Calu3 (cell line): ENCODE measurements around the gene ITPK1. TPM values are rescaled to one million over a fixed set of nuclear protein-coding genes. Genes with fewer than 3 reads are reported as not detected.

Experiments used
- BruUV-seq: library from RNA; stranded (reverse); fragments of 400-500 nt; replicated peaks from 2 replicates; lab custom pipeline; 2021; lab: Mats Ljungman, UMichigan
- CTCF ChIA-PET: fragments of 300-600 bp; sonication (Branson Sonifier 250); formaldehyde crosslinking; loops from one replicate; lab custom pipeline; 2022; ENCODE audit warnings: antibody characterized with exemption; lab: Charles Lee
- DNase-seq: peaks from one replicate; pipeline ENCODE4 v3.0.0; 2022
- H3K27ac Mint-ChIP-seq: one replicate; pipeline ENCODE4 v1.8.0; 2022; ENCODE audit warnings: mixed read lengths; ENCODE audit not compliant: unreplicated experiment
- H3K27me3 Mint-ChIP-seq: one replicate; pipeline ENCODE4 v1.8.0; 2022; ENCODE audit warnings: mixed read lengths; ENCODE audit not compliant: unreplicated experiment
- H3K36me3 Mint-ChIP-seq: one replicate; pipeline ENCODE4 v1.8.0; 2022; ENCODE audit warnings: mild to moderate bottlenecking, moderate library complexity, mixed read lengths; ENCODE audit not compliant: insufficient read depth, unreplicated experiment
- H3K4me1 Mint-ChIP-seq: one replicate; pipeline ENCODE4 v1.8.0; 2022; ENCODE audit warnings: mild to moderate bottlenecking, low read depth, mixed read lengths; ENCODE audit not compliant: unreplicated experiment
- H3K4me3 Mint-ChIP-seq: one replicate; pipeline ENCODE4 v1.8.0; 2022; ENCODE audit warnings: mild to moderate bottlenecking, low read depth, moderate library complexity, mixed read lengths; ENCODE audit not compliant: unreplicated experiment
- H3K9me3 Mint-ChIP-seq: one replicate; pipeline ENCODE4 v1.8.0; 2022; ENCODE audit warnings: low read depth, mixed read lengths; ENCODE audit not compliant: unreplicated experiment
- intact Hi-C: fragments of 100-400 bp; cut with micrococcal nuclease; formaldehyde crosslinking; loops from one replicate; pipeline ENCODE4 v1.10.0; 2022; ENCODE audit not compliant: unreplicated experiment
- total RNA-seq: library from RNA; stranded (reverse); gene quantifications from 2 replicates; pipeline ENCODE4 v1.2.3, GENCODE V29; 2022
- TF ChIP-seq, protein P1 (sequence below): fragments of 200-600 bp; IDR thresholded peaks from one replicate; pipeline ENCODE4 v1.8.0; 2022; ENCODE audit warnings: antibody characterized with exemption; ENCODE audit not compliant: unreplicated experiment

Gene ITPK1
- total RNA-seq, 1 experiment from 2014 or later = 94.3 TPM

GRCh38 chr14:93012951-93013719 is 102.6 kb downstream of the ITPK1 start:
- Mint-ChIP-seq H3K27me3 (no peaks in the 10 kb centered on the region), H3K36me3 (peaks cover 9% of the 10 kb centered on the region), H3K9me3 (no peaks in the 10 kb centered on the region), H3K4me3 (no peak overlapping the region), H3K27ac (no peak overlapping the region), H3K4me1 (peaks cover 29% of the 10 kb centered on the region)
- no peak for DNase-seq
- intact Hi-C loops = no loop called here
- no TSS peak for BruUV-seq
- TF ChIP-seq, protein P1, sequence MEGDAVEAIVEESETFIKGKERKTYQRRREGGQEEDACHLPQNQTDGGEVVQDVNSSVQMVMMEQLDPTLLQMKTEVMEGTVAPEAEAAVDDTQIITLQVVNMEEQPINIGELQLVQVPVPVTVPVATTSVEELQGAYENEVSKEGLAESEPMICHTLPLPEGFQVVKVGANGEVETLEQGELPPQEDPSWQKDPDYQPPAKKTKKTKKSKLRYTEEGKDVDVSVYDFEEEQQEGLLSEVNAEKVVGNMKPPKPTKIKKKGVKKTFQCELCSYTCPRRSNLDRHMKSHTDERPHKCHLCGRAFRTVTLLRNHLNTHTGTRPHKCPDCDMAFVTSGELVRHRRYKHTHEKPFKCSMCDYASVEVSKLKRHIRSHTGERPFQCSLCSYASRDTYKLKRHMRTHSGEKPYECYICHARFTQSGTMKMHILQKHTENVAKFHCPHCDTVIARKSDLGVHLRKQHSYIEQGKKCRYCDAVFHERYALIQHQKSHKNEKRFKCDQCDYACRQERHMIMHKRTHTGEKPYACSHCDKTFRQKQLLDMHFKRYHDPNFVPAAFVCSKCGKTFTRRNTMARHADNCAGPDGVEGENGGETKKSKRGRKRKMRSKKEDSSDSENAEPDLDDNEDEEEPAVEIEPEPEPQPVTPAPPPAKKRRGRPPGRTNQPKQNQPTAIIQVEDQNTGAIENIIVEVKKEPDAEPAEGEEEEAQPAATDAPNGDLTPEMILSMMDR = no peak
- CTCF ChIA-PET = no interaction called here

- CTCF ChIA-PET = no interaction called here
- TF ChIP-seq, protein P1 = no peak
- no peak for DNase-seq
- intact Hi-C loops = no loop called here
- no peak overlapping the region for H3K4me3 Mint-ChIP-seq
- H3K4me1 Mint-ChIP-seq = peaks cover 32% of the 10 kb centered on the region
- H3K27ac Mint-ChIP-seq = no peak overlapping the region
- H3K36me3 Mint-ChIP-seq = peaks cover 6% of the 10 kb centered on the region
- no peaks in the 10 kb centered on the region for H3K9me3 Mint-ChIP-seq
- H3K27me3 Mint-ChIP-seq = no peaks in the 10 kb centered on the region
- BruUV-seq = no TSS peak
Observed at GRCh38 chr14:93012506-93012905, 103.2 kb downstream of the ITPK1 start.

DNA sequence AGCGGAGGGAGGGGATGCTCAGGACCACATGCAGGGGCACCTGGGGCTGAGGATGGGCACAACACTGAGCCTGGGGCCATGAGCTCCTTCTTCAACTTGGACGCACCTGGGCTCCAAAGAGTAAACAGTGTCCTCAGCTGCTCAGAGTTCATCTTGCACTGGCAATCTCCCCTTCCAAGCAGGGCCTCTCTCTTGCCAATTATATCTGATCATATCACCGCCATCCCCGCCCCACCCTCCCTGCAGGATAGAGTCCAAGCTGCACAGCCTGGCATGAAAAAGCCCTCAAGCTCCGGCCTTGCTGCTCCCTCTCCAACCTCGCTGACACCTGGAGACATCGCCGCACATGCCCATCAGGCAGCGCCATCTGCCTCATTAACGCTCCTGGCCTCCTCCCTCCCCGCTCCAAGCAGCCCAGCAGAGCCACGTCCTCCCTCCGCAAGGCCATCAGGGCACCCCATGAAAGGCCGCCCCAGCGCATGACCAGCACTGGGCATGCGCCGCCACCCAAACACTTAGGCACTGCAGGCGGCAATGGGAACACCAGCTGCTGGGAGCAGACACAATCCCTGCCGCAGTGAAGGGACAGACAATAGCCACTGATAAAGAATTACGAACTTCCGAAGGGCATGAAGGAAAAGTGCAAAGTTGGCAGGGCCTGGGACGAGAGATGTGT is 103.9 kb downstream of the ITPK1 start:
- peaks cover 37% of the 10 kb centered on the region for H3K4me1 Mint-ChIP-seq
- no peaks in the 10 kb centered on the region for H3K9me3 Mint-ChIP-seq
- H3K27me3 Mint-ChIP-seq = no peaks in the 10 kb centered on the region
- BruUV-seq = no TSS peak
- CTCF ChIA-PET = interaction anchor here (1.2 kb wide), 1 partner anchor 25 kb away, joined by 3 read pairs; no protein-coding TSS in a partner anchor
- H3K27ac Mint-ChIP-seq = no peak overlapping the region
- H3K4me3 Mint-ChIP-seq = no peak overlapping the region
- intact Hi-C loops = no loop called here
- TF ChIP-seq, protein P1 = no peak
- no peak for DNase-seq
- H3K36me3 Mint-ChIP-seq = peaks cover 6% of the 10 kb centered on the region

GRCh38 chr14:93011141-93011529 is 104.6 kb downstream of the ITPK1 start:
- Mint-ChIP-seq H3K4me3 (no peak overlapping the region), H3K4me1 (peaks cover 37% of the 10 kb centered on the region), H3K27me3 (no peaks in the 10 kb centered on the region), H3K27ac (no peak overlapping the region), H3K36me3 (peaks cover 6% of the 10 kb centered on the region), H3K9me3 (no peaks in the 10 kb centered on the region)
- no peak for DNase-seq
- no TSS peak for BruUV-seq
- intact Hi-C loops = no loop called here
- CTCF ChIA-PET = interaction anchor here (1.2 kb wide), 1 partner anchor 26 kb away, joined by 3 read pairs; no protein-coding TSS in a partner anchor
- TF ChIP-seq, protein P1 = no peak
